ENCODE data around the gene AMIGO1.
"Not testable (repeated sequence)": the region's sequence is repeated elsewhere in the genome, so short reads cannot be mapped to it uniquely, and the experiment has no call there.

AMIGO1 gene

DNA sequence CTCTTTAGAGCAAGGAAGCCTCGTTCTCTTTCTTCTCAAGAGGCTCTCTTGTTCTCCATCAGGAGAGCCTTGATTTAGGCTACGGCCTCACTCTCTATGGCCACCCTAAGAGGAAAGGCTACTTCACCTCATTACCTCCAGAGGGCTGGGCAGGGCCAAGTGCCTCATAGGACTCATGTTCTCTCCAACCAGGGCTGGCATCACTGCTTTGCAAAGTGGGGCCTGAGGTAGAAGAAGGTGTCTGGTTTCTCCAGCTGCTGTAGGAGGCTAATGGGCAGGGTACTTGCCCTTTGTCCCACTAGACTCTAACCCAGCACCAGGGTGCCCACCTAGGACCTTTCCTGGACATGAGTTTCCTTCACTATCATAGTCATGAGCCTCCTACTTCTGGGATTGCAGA lies 27.9 kb downstream of the AMIGO1 start:
- DNase-seq, result no peak

DNA sequence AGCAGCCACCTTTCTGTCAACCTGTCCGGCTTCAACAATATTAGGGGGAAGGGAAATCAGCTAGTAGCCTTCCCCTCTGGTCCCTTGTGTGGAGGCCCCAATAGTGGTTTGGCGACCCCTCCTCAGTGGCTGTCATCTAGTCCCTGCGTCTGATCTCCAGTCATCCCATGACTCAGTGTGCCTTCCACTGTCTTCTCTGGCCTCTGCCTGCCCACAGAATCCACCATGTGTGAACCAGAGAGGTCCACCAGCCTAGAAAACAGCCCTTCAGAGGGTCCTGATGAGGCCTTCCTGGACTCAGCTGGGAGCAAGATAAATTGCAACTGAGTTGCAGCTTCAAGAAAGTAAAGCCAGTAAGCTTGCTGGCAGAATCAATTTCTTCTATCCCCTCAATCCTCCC lies 29.6 kb downstream of the AMIGO1 start:
- DNase-seq, result no peak

DNA sequence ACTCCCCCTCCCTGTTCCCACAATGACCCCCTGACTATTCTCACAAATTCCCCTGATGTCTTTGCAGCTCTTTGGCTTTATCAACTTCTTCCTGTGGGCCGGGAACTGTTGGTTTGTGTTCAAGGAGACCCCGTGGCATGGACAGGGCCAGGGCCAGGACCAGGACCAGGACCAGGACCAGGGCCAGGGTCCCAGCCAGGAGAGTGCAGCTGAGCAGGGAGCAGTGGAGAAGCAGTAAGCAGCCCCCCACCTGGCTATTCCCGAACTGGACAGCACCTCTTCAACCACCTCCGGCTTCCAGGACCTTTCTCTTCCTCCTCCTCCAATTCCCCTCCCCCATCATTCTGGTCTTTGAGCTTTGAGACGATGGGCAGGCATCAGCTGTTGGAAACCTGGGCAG lies 30.2 kb downstream of the AMIGO1 start:
- DNase-seq, result no peak

DNA sequence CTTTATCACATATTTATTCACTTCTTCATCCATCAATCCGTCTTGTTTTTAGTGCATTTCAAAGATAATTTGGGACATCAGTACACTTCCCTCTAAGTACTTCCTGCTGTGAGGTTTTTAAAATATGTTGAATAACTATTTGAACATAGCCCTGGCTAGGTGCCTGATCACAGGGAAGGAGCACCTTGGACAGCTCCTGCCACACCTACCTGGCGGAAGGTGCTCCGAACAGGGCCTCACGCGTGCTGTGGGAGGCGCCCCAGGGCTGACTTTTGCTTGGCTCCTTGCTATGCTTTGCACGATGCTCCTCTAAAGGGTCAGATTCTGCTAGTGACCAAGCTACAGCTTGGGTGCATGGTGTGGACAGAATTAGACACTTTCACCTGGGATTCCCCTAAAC lies 30.7 kb downstream of the AMIGO1 start:
- DNase-seq, result no peak

DNA sequence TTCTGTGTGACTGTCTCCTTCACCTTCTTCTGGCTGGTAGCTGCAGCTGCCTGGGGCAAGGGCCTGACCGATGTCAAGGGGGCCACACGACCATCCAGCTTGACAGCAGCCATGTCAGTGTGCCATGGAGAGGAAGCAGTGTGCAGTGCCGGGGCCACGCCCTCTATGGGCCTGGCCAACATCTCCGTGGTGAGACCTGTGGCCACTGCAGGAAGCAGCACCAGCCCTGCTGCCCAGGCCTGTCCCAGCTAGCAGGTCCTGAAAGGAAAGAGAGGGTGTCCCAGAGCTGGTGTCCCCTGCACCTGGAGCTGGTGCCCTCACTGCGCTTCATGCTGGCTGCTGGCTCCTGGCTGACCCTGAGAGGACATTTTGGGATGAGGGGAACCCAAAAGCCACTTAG lies 31.7 kb downstream of the AMIGO1 start:
- DNase-seq, result no peak

DNA sequence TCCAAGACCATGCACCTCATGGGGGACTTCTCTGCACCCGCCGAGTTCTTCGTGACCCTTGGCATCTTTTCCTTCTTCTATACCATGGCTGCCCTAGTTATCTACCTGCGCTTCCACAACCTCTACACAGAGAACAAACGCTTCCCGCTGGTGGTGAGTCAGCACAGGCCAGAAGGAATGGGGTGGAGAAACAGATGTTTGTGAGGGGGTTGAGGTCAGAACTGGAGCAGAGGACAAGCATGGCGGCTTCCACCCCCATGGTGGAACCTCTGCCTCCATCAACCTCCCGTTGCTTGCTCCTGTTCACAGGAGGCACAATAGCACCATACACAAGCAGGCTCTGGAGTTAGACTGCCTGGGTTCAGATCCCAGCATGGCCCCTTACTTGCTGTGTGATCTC lies 32.7 kb downstream of the AMIGO1 start:
- DNase-seq, result no peak

DNA sequence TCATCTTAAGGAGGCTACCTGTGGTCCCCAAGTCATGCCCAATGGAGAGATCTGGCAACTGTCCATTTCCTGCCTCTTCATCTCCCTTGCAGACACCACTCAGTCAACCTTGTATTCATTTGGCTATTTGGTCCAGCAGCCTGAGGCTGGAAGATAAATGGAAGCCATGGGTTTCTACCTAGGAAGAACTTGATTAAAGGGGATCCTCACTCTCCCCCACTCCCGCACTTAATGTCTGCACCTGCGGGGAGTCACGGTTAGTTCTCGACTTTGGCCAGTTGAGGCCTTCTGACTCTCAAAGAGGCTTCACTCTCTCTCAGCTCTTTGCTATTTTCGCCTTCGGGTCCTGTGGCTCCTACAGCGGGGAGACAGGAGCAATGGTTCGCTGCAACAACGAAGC lies 34.3 kb downstream of the AMIGO1 start:
- DNase-seq, result no peak

DNA sequence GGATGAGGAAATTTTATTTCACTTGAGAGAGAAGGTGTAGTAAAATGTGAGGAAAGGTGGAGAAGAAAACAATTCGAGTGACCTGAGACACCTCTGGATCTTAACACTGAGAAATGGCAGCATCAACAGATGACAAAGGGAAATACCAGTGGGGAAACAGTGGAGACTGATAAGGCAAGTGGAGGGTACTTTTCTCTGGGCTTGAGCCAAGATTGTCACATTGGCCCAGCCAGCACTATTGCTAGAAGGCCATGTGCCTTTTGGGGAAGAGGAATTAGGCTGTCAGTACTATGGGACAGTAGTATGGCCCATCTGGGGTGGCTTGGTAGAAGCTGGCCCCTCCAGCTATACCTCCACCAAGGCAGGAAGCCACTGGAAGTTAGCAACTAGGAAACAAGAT lies 34.8 kb downstream of the AMIGO1 start:
- DNase-seq, result no peak

DNA sequence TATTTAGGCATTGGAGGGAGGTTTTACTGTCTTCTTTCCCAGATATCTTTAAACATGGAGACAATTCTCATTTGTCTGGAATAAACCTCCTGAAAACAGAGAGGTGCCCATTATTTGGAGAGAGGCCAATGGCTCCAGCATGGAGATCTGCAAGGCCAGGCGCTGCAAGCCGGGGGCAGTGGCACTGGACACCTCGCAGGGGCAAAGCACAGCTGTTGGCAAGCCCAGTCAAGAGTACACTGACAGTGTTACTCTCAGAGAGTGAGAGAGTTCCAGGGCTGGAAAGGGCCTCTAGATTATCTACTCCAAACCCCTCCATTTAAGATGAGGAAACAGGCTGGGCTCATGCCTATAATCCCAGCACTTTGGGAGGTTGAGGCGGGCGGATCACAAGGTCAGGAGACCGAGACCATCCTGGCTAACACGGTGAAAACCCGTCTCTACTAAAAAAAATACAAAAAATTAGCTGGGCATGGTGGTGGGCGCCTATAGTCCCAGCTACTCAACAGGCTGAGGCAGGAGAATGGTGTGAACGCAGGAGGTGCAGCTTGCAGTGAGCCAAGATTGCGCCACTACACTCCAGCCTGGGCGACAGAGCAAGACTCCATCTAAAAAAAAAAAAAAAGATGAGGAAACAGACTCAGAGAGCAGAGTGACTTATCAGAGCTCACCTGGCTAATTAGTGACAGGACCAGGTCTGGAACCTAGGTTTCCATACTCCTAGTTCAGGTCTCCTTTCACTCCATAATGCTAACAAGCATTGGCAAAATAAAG lies 36.1 kb downstream of the AMIGO1 start:
- DNase-seq, result not testable (repeated sequence)

DNA sequence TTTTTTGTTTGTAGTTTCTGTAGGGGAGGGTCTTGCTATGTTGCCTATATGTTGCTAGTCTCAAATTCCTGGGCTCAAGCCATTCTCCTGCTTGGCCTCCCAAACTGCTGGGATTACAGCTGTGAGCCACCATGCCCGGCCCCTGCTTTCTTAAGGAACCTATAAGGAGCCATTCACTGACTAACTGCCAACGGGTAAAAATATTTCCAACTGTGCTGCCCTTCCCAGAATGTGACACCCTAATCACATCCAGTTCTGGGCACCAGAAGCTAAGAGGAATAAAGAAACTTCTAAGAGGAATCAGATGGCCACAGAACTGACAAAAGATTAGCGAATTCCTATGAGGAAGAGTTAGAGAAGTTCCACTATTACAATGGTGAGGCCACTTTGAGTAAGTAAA lies 36.7 kb downstream of the AMIGO1 start:
- DNase-seq, result no peak

DNA sequence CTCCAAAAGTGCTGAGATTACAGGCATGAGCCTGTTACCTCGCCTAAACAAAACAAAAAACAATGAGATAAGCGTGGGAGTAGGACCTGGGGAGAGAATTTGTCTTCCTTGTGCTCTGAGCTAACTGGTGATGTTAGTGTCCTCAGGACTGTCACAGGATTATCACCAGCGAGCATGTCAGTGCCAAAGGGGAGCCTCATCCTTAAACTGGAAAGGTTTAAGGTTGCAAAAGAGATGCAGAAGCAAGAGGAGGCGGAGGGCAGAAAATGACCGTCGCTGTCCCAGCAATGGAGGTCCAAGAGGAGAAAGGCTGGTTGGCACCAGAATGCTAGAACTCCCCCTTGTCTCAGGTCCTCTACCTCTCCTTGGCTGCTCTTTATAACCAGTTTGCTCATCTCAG lies 39.3 kb downstream of the AMIGO1 start:
- DNase-seq, result no peak

DNA sequence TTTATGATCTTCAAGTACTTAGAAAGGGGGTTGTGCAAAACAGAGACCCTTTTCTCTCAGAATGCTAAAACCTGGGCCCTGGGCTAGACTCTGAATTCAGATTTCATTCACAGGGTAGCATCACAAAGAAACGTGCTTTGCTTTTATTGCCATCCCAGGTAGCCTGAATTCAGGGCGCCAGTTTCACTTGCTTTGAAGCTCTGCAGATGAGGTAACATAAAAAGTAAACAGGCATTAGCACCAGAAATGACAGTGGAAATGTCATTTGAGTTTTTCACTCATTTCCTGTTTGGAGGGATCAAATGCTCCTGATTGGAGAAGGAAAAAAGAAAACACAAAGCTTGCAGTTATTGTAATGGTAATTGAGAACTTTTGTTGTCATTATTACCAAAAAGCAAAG lies 40.6 kb downstream of the AMIGO1 start:
- no peak for DNase-seq

DNA sequence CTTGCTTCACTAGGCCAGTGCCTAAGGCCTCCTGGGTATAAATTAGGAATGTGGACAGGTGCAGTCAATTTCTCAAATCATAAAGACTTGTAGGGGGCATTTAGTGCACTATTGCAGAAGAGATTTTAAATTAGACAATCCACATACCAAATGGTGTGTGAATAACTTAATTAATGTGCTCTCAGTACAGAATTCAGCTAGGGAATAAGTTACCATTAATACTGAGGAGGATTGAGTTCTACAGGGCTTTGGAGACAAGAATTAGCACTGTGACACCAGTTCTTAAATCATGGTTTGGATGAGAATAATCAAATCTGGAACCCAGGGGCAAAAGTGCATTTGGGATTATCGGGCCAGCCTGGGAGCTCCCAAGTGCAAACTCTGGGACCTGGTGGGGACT lies 41.5 kb downstream of the AMIGO1 start:
- DNase-seq, result no peak

DNA sequence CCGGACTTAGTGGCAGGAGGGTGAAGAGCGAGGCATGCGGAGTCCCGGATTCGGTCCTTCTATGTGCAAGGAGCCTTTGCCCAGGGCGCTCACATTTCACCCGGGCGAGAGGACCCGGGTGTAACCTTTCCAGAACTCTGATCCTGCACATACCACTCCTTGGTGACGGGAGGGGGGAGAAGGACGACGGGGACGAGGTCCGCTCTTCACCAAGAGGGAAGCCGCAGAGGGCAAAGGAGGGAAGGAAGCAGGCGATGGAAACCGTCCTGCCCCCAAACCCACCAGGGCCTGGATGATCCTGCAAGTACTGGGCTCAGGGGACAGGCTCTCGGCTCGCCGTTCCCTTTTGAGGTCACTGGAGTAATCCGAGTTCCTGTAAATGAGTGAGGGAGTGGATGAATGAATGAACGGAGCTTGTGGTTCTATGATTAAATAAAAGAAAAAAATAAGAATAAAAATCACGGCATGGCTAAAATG lies 42.2 kb downstream of the AMIGO1 start:
- no peak for DNase-seq

DNA sequence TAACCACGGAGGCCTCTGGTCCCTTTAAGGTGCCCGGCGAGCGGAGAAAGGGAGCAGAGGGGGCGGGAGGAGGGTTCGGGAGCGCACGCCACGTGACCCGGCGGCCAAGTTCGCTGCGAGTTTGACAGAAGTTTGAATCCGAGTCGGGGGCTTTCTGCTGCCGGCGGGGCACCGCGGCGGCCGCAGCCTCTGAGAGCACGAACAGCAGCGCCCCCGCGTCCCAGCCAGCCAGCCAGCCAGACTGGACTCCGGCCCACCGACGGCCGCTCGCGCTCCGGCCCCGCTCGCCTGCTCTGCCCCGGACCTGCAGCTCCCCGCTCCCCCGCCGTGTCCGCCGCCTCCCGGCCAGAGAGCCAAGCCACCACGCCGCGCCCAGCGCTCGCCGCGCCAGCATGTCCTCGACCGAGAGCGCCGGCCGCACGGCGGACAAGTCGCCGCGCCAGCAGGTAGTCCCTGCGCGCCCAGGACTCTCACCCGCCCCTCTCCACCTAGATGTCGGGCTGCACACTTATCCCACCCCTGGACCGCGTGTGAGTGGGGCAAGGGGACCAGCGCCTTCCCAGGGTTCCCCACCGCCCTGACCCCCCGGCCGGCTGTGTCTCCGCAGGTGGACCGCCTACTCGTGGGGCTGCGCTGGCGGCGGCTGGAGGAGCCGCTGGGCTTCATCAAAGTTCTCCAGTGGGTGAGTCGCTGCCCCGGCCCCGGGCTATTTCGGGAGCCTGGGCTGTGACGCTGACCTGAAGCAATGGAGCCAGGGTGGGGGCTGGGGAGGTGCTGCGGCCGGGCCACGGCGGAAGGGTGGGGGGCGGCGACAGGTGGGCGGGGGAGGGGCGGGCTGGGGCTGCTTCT lies 42.9 kb downstream of the AMIGO1 start, which contains the start of gene SYPL2:
Gene SYPL2 (plus strand): TSS at position 95 of the 849 bp plus-strand sequence. CDS start 298 bp downstream, at position 393.
- no peak for DNase-seq

DNA sequence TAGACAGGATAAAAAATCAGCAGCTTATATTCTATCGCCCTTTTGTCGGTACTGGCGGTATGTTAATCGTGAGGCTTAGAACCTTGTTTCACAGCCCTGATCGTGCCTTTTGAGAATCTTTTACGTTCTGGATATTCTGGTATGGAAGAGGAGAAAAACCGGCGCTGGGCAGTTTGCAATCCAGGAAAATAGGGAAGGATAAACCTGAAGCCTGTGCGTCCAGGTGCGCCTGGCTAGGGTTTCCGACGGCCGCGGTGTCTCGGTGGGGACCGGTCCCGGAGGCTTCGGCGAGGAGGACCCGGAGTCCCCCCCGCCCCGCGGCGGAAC lies 43.4 kb downstream of the AMIGO1 start:
- no peak for DNase-seq

DNA sequence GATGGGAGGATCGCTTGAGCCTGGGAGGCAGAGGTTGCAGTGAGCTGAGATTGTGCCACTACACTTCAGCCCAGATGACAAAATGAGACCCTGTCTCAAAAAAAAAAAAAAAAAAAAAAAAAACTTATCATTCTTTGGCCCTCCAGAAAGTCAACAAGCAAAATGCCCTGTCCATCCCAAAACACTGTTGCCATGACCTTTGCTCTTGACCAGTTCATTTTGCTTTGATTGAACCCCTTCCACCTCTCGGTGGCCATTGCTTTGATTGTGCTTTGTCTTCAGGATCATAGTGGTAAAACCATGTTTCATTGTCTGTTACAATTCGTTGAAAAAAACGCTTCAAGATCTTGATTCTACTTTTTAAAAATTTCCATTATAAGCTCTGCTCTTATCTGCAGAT lies 51.7 kb downstream of the AMIGO1 start:
- DNase-seq, result no peak

DNA sequence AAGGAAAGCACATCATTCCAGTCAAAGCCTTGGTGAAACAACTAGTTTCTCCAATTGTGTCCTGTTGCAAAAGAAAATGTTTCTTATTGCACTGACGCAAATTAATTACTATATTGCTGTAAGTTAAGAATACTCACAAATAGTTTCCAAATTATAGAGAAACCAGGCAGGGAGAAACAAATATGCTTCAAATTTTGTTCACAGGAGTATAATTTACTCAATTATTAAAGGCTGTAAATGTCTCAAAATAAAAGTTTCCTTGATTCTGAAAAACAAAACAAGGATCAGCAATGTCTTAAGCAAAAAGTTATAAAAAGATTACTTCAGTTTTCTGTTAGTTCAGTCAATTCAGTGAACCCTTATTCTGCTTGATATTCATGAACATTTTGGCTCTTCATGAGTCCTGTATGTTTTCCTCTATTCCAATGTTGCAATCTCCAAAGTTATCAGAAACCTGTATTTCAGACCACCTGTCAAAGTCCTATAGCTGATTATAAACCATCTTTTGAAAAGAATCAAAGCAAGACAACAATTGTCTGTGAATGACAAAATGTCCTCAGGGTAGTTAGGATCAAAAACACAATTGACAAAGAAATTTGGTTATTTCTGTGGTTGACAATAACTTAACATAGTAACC lies 54.9 kb downstream of the AMIGO1 start:
- DNase-seq, result no peak

Measured in stimulated activated naive CD4-positive, alpha-beta T cell treated with Interleukin-2 at 50 U/mL for 16 hours (primary cell).